WTC11 (cell line): ENCODE data around the gene INF2. TPM values are rescaled to one million over a fixed set of nuclear protein-coding genes. Genes with fewer than 3 reads are reported as not detected.

ENCODE experiments used
- ATAC-seq: fragments of 200-7000 bp; cut with Tn5 transposase; 2 replicates; pipeline ENCODE4 v1.10.0; 2021; ENCODE audit warnings: mild to moderate bottlenecking, moderate library complexity
- CTCF ChIA-PET: fragments of 300-600 bp; sonication (Branson Sonifier 250); formaldehyde crosslinking; loops from one replicate; lab custom pipeline; 2021; ENCODE audit warnings: antibody characterized with exemption; lab: Charles Lee
- POLR2A ChIA-PET: fragments of 350-600 bp; sonication (Branson Sonifier 250); formaldehyde crosslinking; loops from one replicate; lab custom pipeline; 2021; ENCODE audit warnings: antibody characterized with exemption; lab: Charles Lee
- DNase-seq: peaks from one replicate; pipeline ENCODE4 v3.0.0; 2021; ENCODE audit warnings: low spot score
- H3K27ac Mint-ChIP-seq: 2 replicates; pipeline ENCODE4 v1.8.0; 2021; ENCODE audit warnings: mixed read lengths
- H3K27me3 Mint-ChIP-seq: 2 replicates; pipeline ENCODE4 v1.8.0; 2021; ENCODE audit warnings: low read depth, mild to moderate bottlenecking, moderate library complexity, mixed read lengths
- H3K36me3 Mint-ChIP-seq: 2 replicates; pipeline ENCODE4 v1.8.0; 2021; ENCODE audit warnings: mixed read lengths
- H3K4me1 Mint-ChIP-seq: 2 replicates; pipeline ENCODE4 v1.8.0; 2022; ENCODE audit warnings: mixed read lengths
- H3K4me3 Mint-ChIP-seq: 2 replicates; pipeline ENCODE4 v1.8.0; 2021; ENCODE audit warnings: mild to moderate bottlenecking, moderate library complexity, mixed read lengths
- H3K9me3 Mint-ChIP-seq: 2 replicates; pipeline ENCODE4 v1.8.0; 2021; ENCODE audit warnings: mixed read lengths
- AR ChIP-seq: fragments of 250-450 bp; sonication (Bioruptor Pico); IDR thresholded peaks from 2 replicates; pipeline ENCODE4 v1.9.0; 2021; ENCODE audit warnings: mild to moderate bottlenecking
- CBFB ChIP-seq: sonication (generic); formaldehyde crosslinking; IDR thresholded peaks from 2 replicates; pipeline ENCODE4 v1.8.1; 2022; ENCODE audit warnings: mild to moderate bottlenecking, low read depth, missing genetic modification reagents
- CDX4 ChIP-seq: fragments of 250-450 bp; sonication (Bioruptor Pico); IDR thresholded peaks from 2 replicates; pipeline ENCODE4 v1.9.0; 2021; ENCODE audit warnings: moderate library complexity, mild to moderate bottlenecking, inconsistent platforms, borderline replicate concordance
- E2F4 ChIP-seq: sonication (generic); formaldehyde crosslinking; IDR thresholded peaks from 2 replicates; pipeline ENCODE4 v1.8.1; 2022; ENCODE audit warnings: low read depth, mild to moderate bottlenecking, moderate library complexity, missing genetic modification reagents, borderline replicate concordance
- ESRRA ChIP-seq: sonication (generic); formaldehyde crosslinking; IDR thresholded peaks from 2 replicates; pipeline ENCODE4 v1.8.1; 2022; ENCODE audit warnings: mild to moderate bottlenecking, missing genetic modification reagents, borderline replicate concordance
- ETV6 ChIP-seq: sonication (generic); formaldehyde crosslinking; IDR thresholded peaks from 2 replicates; pipeline ENCODE4 v1.8.1; 2022; ENCODE audit warnings: mild to moderate bottlenecking, missing genetic modification reagents
- FOXK1 ChIP-seq: sonication (generic); formaldehyde crosslinking; IDR thresholded peaks from 2 replicates; pipeline ENCODE4 v1.8.0; 2022; ENCODE audit warnings: mild to moderate bottlenecking, moderate library complexity, missing genetic modification reagents
- GTF2I ChIP-seq: fragments of 250-450 bp; sonication (Bioruptor Pico); conservative IDR thresholded peaks from 2 replicates; pipeline ENCODE4 v1.4.0; 2021; ENCODE audit warnings: mild to moderate bottlenecking
- HMGXB4 ChIP-seq: sonication (generic); formaldehyde crosslinking; IDR thresholded peaks from 2 replicates; pipeline ENCODE4 v1.8.1; 2023; ENCODE audit warnings: mild to moderate bottlenecking, moderate library complexity, missing genetic modification reagents
- MAX ChIP-seq: sonication (generic); formaldehyde crosslinking; IDR thresholded peaks from 2 replicates; pipeline ENCODE4 v1.8.0; 2022; ENCODE audit warnings: mild to moderate bottlenecking, missing genetic modification reagents
- NFE2L1 ChIP-seq: sonication (generic); formaldehyde crosslinking; IDR thresholded peaks from 2 replicates; pipeline ENCODE4 v1.8.1; 2023; ENCODE audit warnings: missing genetic modification reagents
- RELA ChIP-seq: sonication (generic); formaldehyde crosslinking; IDR thresholded peaks from 2 replicates; pipeline ENCODE4 v1.8.1; 2022; ENCODE audit warnings: missing genetic modification reagents, mild to moderate bottlenecking, borderline replicate concordance
- SMAD4 ChIP-seq: sonication (generic); formaldehyde crosslinking; IDR thresholded peaks from 2 replicates; pipeline ENCODE4 v1.8.0; 2022; ENCODE audit warnings: mild to moderate bottlenecking, missing genetic modification reagents
- TEAD4 ChIP-seq: sonication (generic); formaldehyde crosslinking; IDR thresholded peaks from 2 replicates; pipeline ENCODE4 v1.8.0; 2022; ENCODE audit warnings: mild to moderate bottlenecking, missing genetic modification reagents
- ZNF219 ChIP-seq: sonication (generic); formaldehyde crosslinking; IDR thresholded peaks from 2 replicates; pipeline ENCODE4 v1.8.0; 2023; ENCODE audit warnings: missing genetic modification reagents, mild to moderate bottlenecking, borderline replicate concordance
- ZNF232 ChIP-seq: sonication (generic); formaldehyde crosslinking; IDR thresholded peaks from 2 replicates; pipeline ENCODE4 v1.8.0; 2022; ENCODE audit warnings: mild to moderate bottlenecking, missing genetic modification reagents
- ZNF512 ChIP-seq: sonication (generic); formaldehyde crosslinking; IDR thresholded peaks from 2 replicates; pipeline ENCODE4 v1.8.1; 2022; ENCODE audit warnings: missing genetic modification reagents, borderline replicate concordance
- total RNA-seq: library from RNA; stranded (reverse); gene quantifications from 3 replicates; pipeline ENCODE4 v1.2.3, GENCODE V29; 2021

INF2 gene
- total RNA-seq, 1 experiment from 2014 or later = 82.4 TPM

GRCh38 chr14:104751539-104752422, 62.4 kb downstream of the INF2 start:
- Mint-ChIP-seq H3K4me3 (peak overlapping the region; percentile 95), H3K4me1 (peaks cover 11% of the 10 kb centered on the region), H3K27ac (no peak overlapping the region), H3K36me3 (peaks cover 24% of the 10 kb centered on the region), H3K27me3 (peaks cover 14% of the 10 kb centered on the region), H3K9me3 (peaks cover 22% of the 10 kb centered on the region)
- ChIA-PET CTCF (interaction anchor here (0.6 to 3.4 kb wide), 23 partner anchors 11 to 218 kb away, joined by 3 to 62 read pairs (median 4); no protein-coding TSS in a partner anchor), POLR2A (interaction anchor here (1.0 to 1.5 kb wide), 2 partner anchors 43 to 67 kb away, joined by 3 read pairs; no protein-coding TSS in a partner anchor)
- ATAC-seq = no peak
- DNase-seq = no peak
- TF ChIP-seq GTF2I (CRISPR knock-in tag) = peak; percentile 87
- no peak for TF ChIP-seq AR (CRISPR knock-in tag)
- no peak for TF ChIP-seq SMAD4
- no peak for TF ChIP-seq ESRRA

- POLR2A ChIA-PET = interaction anchor here (1.0 to 2.1 kb wide), 5 partner anchors 16 to 73 kb away, joined by 3 to 10 read pairs (median 4); partner anchors contain the start of gene ZBTB42
- peaks cover 11% of the 10 kb centered on the region for H3K4me1 Mint-ChIP-seq
- H3K27me3 Mint-ChIP-seq = peaks cover 14% of the 10 kb centered on the region
- H3K4me3 Mint-ChIP-seq = peak overlapping the region; percentile 95
- no peak for ATAC-seq
- peaks cover 28% of the 10 kb centered on the region for H3K36me3 Mint-ChIP-seq
- TF ChIP-seq FOXK1 (CRISPR knock-in tag) = 0 out of 2 replicates have a peak, but pooled peaks have one; percentile 23
- no peak for TF ChIP-seq E2F4
- H3K9me3 Mint-ChIP-seq = peaks cover 22% of the 10 kb centered on the region
- CTCF ChIA-PET = interaction anchor here (0.6 to 3.4 kb wide), 23 partner anchors 10 to 218 kb away, joined by 3 to 62 read pairs (median 5); no protein-coding TSS in a partner anchor
- DNase-seq = no peak
- H3K27ac Mint-ChIP-seq = no peak overlapping the region; the same call in 1 of the 2 replicates
Measured at GRCh38 chr14:104752423-104752734, 63.0 kb downstream of the INF2 start.

GRCh38 chr14:104752735-104753527, 63.5 kb downstream of the INF2 start, which contains the start of gene SIVA1:
SIVA1 (plus strand) TSS chr14:104753147; CDS start chr14:104753202, 55 bp downstream.
- H3K4me1 Mint-ChIP-seq = peaks cover 11% of the 10 kb centered on the region
- H3K36me3 Mint-ChIP-seq = peaks cover 31% of the 10 kb centered on the region
- TF ChIP-seq TEAD4 (CRISPR knock-in tag) (no peak; the same call in 1 of the 2 replicates), ETV6 (peak; percentile 40; the same call in 1 of the 2 replicates), MAX (CRISPR knock-in tag) (peak; percentile 85), HMGXB4 (CRISPR knock-in tag) (peak; percentile 53; the same call in 1 of the 2 replicates), ZNF219 (CRISPR knock-in tag) (peak; percentile 44; the same call in 1 of the 2 replicates), ZNF232 (CRISPR knock-in tag) (0 out of 2 replicates have a peak, but pooled peaks have one; percentile 39), CBFB (peak; percentile 89; the same call in 1 of the 2 replicates), ZNF512 (0 out of 2 replicates have a peak, but pooled peaks have one; percentile 29), NFE2L1 (CRISPR knock-in tag) (peak; percentile 86; the same call in 1 of the 2 replicates), CDX4 (CRISPR knock-in tag) (no peak), RELA (0 out of 2 replicates have a peak, but pooled peaks have one; percentile 86)

More at GRCh38 chr14:104752735-104753527, 63.5 kb downstream of the INF2 start, which contains the start of gene SIVA1:
- H3K27me3 Mint-ChIP-seq = peaks cover 14% of the 10 kb centered on the region
- peak within 1 kb of the TSS; percentile 77 for H3K27ac Mint-ChIP-seq
- peak within 1 kb of the TSS; percentile 95 for H3K4me3 Mint-ChIP-seq
- ChIA-PET POLR2A (interaction anchor here (1.0 to 2.1 kb wide), 5 partner anchors 16 to 73 kb away, joined by 3 to 10 read pairs (median 4); partner anchors contain the start of gene ZBTB42), CTCF (interaction anchor here (0.6 to 3.4 kb wide), 23 partner anchors 10 to 217 kb away, joined by 3 to 62 read pairs (median 5); no protein-coding TSS in a partner anchor)
- peak; percentile 95 for ATAC-seq
- H3K9me3 Mint-ChIP-seq = peaks cover 22% of the 10 kb centered on the region
- peak; percentile 100 for DNase-seq
